SKM-1 treated with dmso at 0.1 percent for 144 hours (cell line): Measurements from ENCODE around the gene HDGF.

Experiments used
- DNase-seq: peaks from one replicate; lab custom pipeline; 2025; ENCODE audit not compliant: unreplicated experiment; lab: John Stamatoyannopoulos, UW

Gene HDGF

GRCh38 chr1:156703336-156703735 lies 48.1 kb downstream of the HDGF start:
- no peak for DNase-seq

DNA sequence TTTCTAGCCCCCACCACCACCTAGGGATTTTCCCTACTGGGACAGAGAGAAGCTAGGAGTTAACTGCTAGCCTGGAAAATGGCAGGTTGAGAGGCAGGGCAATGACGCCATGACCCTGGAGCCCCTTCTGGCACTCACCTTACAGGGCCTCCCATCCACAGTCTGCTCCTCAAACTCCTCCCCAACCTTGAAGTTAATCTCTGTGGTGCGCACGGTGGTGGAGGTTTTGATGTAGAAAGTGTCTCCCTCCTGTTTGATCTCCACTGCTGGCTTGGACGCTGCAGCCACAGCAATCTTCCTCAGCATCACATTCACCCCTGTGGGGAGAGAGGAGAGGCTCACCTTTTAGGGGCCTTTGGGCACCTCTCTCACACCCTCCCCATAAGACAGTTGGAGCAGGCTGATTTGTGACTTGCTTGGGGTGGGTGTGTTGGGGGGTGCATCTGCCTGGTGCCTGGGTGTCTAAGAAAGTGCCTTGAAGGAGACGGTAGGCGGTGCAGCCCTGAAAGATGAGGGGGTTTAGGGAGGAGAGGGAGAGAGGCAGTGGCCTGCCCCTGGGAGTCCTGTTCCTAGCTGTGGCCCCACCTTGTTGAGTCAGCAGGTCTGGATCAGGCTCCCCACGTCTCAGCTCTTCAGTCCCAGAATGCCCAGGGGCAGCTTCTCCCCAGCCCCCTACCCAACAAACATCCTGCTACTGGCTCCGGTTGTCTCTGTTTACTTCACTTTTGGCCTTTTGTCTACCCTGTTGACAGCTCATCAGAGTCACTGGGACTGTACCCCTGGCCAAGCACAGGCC lies 50.5 kb downstream of the HDGF start:
- DNase-seq: no peak

DNA sequence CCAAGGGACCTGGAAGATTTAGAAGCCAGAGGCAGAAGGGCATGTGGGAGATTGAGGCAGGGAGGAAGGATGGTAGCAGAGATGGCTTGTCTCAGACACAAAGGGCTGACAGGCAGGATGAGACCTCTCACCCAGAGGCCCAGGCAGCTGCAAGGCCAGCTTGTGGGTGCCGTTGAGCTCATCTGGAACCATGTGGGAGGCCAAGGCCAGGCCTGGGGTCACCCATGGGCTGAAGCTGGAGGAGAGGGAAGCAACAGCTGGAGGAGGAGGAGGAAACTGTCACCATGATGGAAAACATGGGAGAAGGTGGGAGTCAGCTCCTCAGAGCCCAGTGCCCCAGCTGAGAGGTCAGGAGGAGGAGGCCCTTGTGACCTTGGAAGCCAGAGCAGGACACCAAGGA lies 52.5 kb downstream of the HDGF start:
- no peak for DNase-seq

GRCh38 chr1:156697481-156697880 lies 54.0 kb downstream of the HDGF start:
- DNase-seq: no peak

- no peak for DNase-seq
Observed at GRCh38 chr1:156696755-156697154, 54.7 kb downstream of the HDGF start.

- DNase-seq: no peak
Observed at GRCh38 chr1:156694690-156694962, 56.8 kb downstream of the HDGF start.

- no peak for DNase-seq
Observed at GRCh38 chr1:156693848-156694689, 57.4 kb downstream of the HDGF start.

- DNase-seq: no peak
Observed at GRCh38 chr1:156692925-156693847, 58.3 kb downstream of the HDGF start.

DNA sequence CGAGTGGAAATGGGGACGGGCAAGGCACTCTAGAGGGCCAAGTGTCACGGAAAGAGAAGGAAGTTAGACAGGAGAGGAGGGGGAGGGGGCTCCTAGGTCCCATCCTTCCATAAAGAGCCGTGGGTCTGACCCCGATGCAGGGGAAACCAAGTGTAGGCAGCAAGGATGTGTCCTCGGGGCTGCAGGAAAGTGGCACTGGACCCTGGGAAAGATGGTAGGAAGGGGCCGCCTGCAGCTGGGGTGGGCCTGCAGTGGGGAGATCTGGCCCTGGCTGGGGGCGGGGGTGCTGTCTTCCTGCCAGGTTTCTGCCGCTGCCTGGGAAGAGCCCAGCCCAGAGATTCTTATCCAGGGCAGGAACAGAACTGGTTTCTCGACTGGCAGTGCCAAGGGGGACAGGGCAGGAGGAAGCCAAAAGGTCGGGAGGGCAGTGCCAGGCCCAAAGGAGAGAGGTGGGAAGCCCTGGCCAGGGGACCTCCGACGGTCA lies 59.0 kb downstream of the HDGF start:
- DNase-seq: no peak
